GM23338 (cell line): ENCODE data around the gene ANKRD13B. TPM values are rescaled to one million over a fixed set of nuclear protein-coding genes. Genes with fewer than 3 reads are reported as not detected.

ENCODE experiments used
- ATAC-seq: fragments of 200-7000 bp; cut with Tn5 transposase; 3 replicates; pipeline ENCODE4 v1.9.1; 2020
- DNase-seq: peaks from one replicate; pipeline ENCODE4 v3.0.0-alpha.2; 2015; ENCODE audit warnings: low spot score
- H2AFZ ChIP-seq: fragments of 200-600 bp; sonication (generic); 2 replicates; pipeline ENCODE4 v1.8.0; 2016; ENCODE audit warnings: antibody characterized with exemption, mild to moderate bottlenecking, moderate library complexity
- H3F3A ChIP-seq: fragments of 200-600 bp; sonication (generic); replicated peaks from 2 replicates; pipeline ENCODE4 v1.8.0; 2017; ENCODE audit warnings: antibody characterized with exemption, mixed run types, low read depth
- H3K27ac ChIP-seq: fragments of 200-600 bp; sonication (generic); 2 replicates; pipeline ENCODE4 v1.6.1; 2016; ENCODE audit warnings: low read depth
- H3K27me3 ChIP-seq: fragments of 200-600 bp; sonication (generic); 2 replicates; pipeline ENCODE4 v1.8.0; 2016; ENCODE audit warnings: mild to moderate bottlenecking, mixed run types, moderate library complexity; ENCODE audit not compliant: insufficient read depth
- H3K36me3 ChIP-seq: fragments of 200-600 bp; sonication (generic); 2 replicates; pipeline ENCODE4 v1.8.0; 2016; ENCODE audit warnings: mild to moderate bottlenecking; ENCODE audit not compliant: insufficient read depth
- H3K4me1 ChIP-seq: fragments of 200-600 bp; sonication (generic); 2 replicates; pipeline ENCODE4 v1.8.0; 2016; ENCODE audit warnings: mild to moderate bottlenecking, moderate library complexity; ENCODE audit not compliant: insufficient read depth
- H3K4me2 ChIP-seq: fragments of 200-600 bp; sonication (generic); 2 replicates; pipeline ENCODE4 v1.7.1; 2017; ENCODE audit warnings: mixed run types
- H3K4me3 ChIP-seq: fragments of 200-600 bp; sonication (generic); 2 replicates; pipeline ENCODE4 v1.6.1; 2016; ENCODE audit warnings: mixed run types
- H3K79me2 ChIP-seq: fragments of 200-600 bp; sonication (generic); replicated peaks from 2 replicates; pipeline ENCODE4 v1.8.0; 2017; ENCODE audit warnings: mild to moderate bottlenecking; ENCODE audit not compliant: insufficient read depth
- H3K9me2 ChIP-seq: fragments of 200-600 bp; sonication (generic); 2 replicates; pipeline ENCODE4 v1.8.0; 2017; ENCODE audit not compliant: insufficient read depth
- H4K20me1 ChIP-seq: fragments of 200-600 bp; sonication (generic); replicated peaks from 2 replicates; pipeline ENCODE4 v1.8.0; 2017; ENCODE audit warnings: mild to moderate bottlenecking; ENCODE audit not compliant: insufficient read depth
- H3K27ac Mint-ChIP-seq: 2 replicates; pipeline ENCODE4 v1.8.0; 2020; ENCODE audit warnings: inconsistent platforms, mild to moderate bottlenecking, moderate library complexity, mixed read lengths
- H3K27me3 Mint-ChIP-seq: 3 replicates; pipeline ENCODE4 v1.8.0; 2022; ENCODE audit warnings: low read depth, mild to moderate bottlenecking, moderate library complexity, mixed read lengths, inconsistent platforms; ENCODE audit not compliant: insufficient read depth, poor library complexity
- H3K36me3 Mint-ChIP-seq: 3 replicates; pipeline ENCODE4 v1.8.0; 2021; ENCODE audit warnings: low read depth, mild to moderate bottlenecking, inconsistent platforms, moderate library complexity, mixed read lengths
- H3K4me1 Mint-ChIP-seq: 3 replicates; pipeline ENCODE4 v1.8.0; 2020; ENCODE audit warnings: mild to moderate bottlenecking, inconsistent platforms, mixed read lengths
- H3K4me3 Mint-ChIP-seq: 3 replicates; pipeline ENCODE4 v1.8.0; 2021; ENCODE audit warnings: moderate library complexity, mild to moderate bottlenecking, inconsistent platforms, mixed read lengths
- H3K9me3 Mint-ChIP-seq: 3 replicates; pipeline ENCODE4 v1.8.0; 2020; ENCODE audit warnings: moderate library complexity, mild to moderate bottlenecking, inconsistent platforms, mixed read lengths
- CREB1 ChIP-seq: fragments of 250-450 bp; sonication (Bioruptor Pico); IDR thresholded peaks from 2 replicates; pipeline ENCODE4 v1.5.0; 2020; ENCODE audit warnings: low read depth, mild to moderate bottlenecking, moderate library complexity
- CTCF ChIP-seq, 2 experiments: fragments of 200-600 bp in 1 of 2; sonication (generic) in 1 of 2; conservative IDR thresholded peaks; 2 replicates each; pipeline versions ENCODE4 v1.5.1 to v1.6.1; 2016 to 2017; ENCODE audit warnings: antibody characterized with exemption in 2 of 2, low read depth in 2 of 2, mild to moderate bottlenecking in 2 of 2, moderate library complexity in 1 of 2
- ETS1 ChIP-seq: IDR thresholded peaks from 2 replicates; pipeline ENCODE4 v1.6.1; 2016; ENCODE audit warnings: antibody characterized with exemption
- EZH2 ChIP-seq: fragments of 200-600 bp; sonication (generic); IDR thresholded peaks from one replicate; pipeline ENCODE4 v1.8.0; 2017; ENCODE audit warnings: antibody characterized with exemption, mild to moderate bottlenecking, low read depth; ENCODE audit not compliant: unreplicated experiment
- EZH2phosphoT487 ChIP-seq: fragments of 200-600 bp; sonication (generic); IDR thresholded peaks from one replicate; pipeline ENCODE4 v1.8.1; 2018; ENCODE audit warnings: antibody characterized with exemption; ENCODE audit not compliant: unreplicated experiment
- JUNB ChIP-seq: IDR thresholded peaks from one replicate; pipeline ENCODE4 v1.6.1; 2016; ENCODE audit warnings: antibody characterized with exemption; ENCODE audit not compliant: unreplicated experiment
- NANOG ChIP-seq: IDR thresholded peaks from 2 replicates; pipeline ENCODE4 v1.6.1; 2016; ENCODE audit warnings: antibody characterized with exemption, borderline replicate concordance
- POLR2AphosphoS5 ChIP-seq: IDR thresholded peaks from 2 replicates; pipeline ENCODE4 v1.6.1; 2016; ENCODE audit warnings: antibody characterized with exemption, low read depth
- polyA plus RNA-seq: library from polyadenylated mRNA; unstranded; fragments of >200 nt; fragmentation: Nextera tagmentation; extraction: Ambion mirVana; gene quantifications from 2 replicates; pipeline ENCODE4 v1.2.1, GENCODE V29; 2016
- total RNA-seq: library from RNA; depleted of rRNA; stranded (reverse); fragments of >200 nt; shearing (Covaris generic); gene quantifications from 2 replicates; pipeline ENCODE4 v1.2.3, GENCODE V29; 2014
- TF ChIP-seq, protein P1 (sequence below): IDR thresholded peaks from one replicate; pipeline ENCODE4 v1.6.1; 2018; ENCODE audit warnings: antibody characterized with exemption; ENCODE audit not compliant: unreplicated experiment

The ANKRD13B gene
- total and polyA plus RNA-seq, 2 experiments from 2014 or later, result 8.2 to 57.4 TPM

DNA sequence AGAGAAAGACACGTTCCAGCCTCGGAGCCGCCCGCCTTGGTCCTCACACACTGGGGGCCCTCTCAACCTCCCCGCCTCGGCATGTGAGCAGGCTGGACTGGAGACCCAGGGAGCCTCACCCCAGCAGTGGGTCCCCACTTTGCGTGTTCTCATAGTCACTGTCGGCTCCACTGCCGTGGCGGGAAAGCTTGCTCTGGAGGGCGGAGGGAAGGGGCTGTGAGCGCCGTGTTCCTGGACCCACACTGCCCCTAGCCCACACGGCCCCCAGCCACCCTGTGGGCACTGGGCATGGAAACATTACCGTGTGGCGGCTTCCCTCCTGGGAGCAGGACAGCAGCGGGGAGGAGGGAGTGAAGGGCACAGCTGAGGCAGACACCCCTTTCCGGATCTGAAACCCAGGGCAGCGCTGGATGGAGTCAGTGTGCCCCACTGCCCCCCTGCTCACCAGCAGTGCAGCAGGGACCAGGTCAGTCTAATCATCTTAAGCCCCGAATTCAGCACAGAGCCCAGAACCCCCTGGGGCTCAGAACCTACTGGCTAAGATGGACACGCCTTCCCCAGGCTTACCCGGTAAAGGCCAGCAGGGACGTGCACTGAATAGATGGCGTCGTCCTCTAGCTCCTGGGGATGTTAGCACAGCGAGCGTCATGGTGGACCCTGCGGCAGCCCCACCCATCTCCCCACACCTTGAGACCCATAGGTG lies 17.3 kb upstream of the ANKRD13B start:
- Histone ChIP-seq H4K20me1 (peaks cover 4% of the 10 kb centered on the region; the same call in 1 of the 2 replicates), H3F3A (0 out of 2 replicates have a peak, but pooled peaks cover 15% of the 10 kb centered on the region), H3K9me2 (no peaks in the 10 kb centered on the region), H2AFZ (no peak overlapping the region), H3K27me3 (0 out of 2 replicates have a peak, but pooled peaks cover 10% of the 10 kb centered on the region), H3K4me1 (no peaks in the 10 kb centered on the region), H3K4me2 (no peak overlapping the region), H3K79me2 (no peaks in the 10 kb centered on the region), H3K36me3 (no peaks in the 10 kb centered on the region; the same call in 1 of the 2 replicates), H3K27ac (no peak overlapping the region), H3K4me3 (no peak overlapping the region)
- Mint-ChIP-seq H3K27me3 (peaks cover 12% of the 10 kb centered on the region), H3K9me3 (no peaks in the 10 kb centered on the region), H3K27ac (no peak overlapping the region), H3K36me3 (peaks cover 22% of the 10 kb centered on the region), H3K4me1 (peaks cover 13% of the 10 kb centered on the region), H3K4me3 (no peak overlapping the region)
- no peak for DNase-seq
- no peak for ATAC-seq
- TF ChIP-seq JUNB, result no peak
- no peak for TF ChIP-seq NANOG
- TF ChIP-seq CREB1 (CRISPR knock-in tag), result no peak
- TF ChIP-seq, protein P1, sequence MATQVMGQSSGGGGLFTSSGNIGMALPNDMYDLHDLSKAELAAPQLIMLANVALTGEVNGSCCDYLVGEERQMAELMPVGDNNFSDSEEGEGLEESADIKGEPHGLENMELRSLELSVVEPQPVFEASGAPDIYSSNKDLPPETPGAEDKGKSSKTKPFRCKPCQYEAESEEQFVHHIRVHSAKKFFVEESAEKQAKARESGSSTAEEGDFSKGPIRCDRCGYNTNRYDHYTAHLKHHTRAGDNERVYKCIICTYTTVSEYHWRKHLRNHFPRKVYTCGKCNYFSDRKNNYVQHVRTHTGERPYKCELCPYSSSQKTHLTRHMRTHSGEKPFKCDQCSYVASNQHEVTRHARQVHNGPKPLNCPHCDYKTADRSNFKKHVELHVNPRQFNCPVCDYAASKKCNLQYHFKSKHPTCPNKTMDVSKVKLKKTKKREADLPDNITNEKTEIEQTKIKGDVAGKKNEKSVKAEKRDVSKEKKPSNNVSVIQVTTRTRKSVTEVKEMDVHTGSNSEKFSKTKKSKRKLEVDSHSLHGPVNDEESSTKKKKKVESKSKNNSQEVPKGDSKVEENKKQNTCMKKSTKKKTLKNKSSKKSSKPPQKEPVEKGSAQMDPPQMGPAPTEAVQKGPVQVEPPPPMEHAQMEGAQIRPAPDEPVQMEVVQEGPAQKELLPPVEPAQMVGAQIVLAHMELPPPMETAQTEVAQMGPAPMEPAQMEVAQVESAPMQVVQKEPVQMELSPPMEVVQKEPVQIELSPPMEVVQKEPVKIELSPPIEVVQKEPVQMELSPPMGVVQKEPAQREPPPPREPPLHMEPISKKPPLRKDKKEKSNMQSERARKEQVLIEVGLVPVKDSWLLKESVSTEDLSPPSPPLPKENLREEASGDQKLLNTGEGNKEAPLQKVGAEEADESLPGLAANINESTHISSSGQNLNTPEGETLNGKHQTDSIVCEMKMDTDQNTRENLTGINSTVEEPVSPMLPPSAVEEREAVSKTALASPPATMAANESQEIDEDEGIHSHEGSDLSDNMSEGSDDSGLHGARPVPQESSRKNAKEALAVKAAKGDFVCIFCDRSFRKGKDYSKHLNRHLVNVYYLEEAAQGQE, result no peak

DNA sequence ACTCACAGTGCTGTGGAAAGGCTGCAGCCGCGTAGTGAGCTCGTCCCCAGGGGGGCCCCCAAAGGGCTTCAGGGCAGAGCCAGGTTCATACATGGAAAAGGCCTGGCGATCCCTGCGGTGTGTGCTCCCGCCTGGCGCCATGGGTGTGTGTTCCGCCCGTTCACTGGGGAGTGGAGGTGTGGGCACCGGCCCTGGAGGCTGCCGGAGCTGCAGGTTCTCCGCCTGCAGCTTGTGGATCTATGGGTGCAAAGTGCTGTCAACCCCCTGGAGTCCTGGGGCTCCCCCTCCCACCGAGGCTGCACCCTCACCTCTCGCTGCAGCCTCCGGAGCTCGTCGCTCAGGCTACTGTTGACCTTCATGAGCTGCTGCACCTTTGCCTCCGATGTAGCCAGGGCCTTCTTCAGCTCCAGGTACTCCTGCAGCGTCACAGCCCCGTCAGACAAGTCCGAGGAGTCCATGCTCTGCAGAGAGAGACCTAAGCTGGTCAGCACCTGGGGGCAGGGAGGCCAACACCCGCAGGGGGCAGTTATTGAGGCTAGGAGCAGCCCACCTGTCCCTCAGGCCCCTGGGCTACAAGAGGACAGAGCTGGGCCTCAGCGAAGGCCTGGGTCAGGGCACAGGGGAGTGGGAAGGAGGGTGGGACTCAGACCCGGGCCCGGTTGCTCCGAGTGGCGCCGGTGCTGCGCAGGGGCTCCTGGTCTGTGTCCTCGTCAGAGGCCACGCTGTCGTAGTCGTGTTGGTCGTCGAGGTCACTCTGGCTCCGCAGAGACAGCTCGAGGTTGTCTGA lies 16.5 kb upstream of the ANKRD13B start:
- 0 out of 2 replicates have a peak, but pooled peaks cover 16% of the 10 kb centered on the region for H3F3A ChIP-seq
- H3K4me1 ChIP-seq, result peaks cover 4% of the 10 kb centered on the region; the same call in 1 of the 2 replicates
- Mint-ChIP-seq H3K4me3 (no peak overlapping the region), H3K27me3 (peaks cover 9% of the 10 kb centered on the region), H3K9me3 (no peaks in the 10 kb centered on the region), H3K4me1 (peaks cover 13% of the 10 kb centered on the region; the same call in 2 of the 3 replicates), H3K36me3 (peaks cover 19% of the 10 kb centered on the region), H3K27ac (no peak overlapping the region)
- H3K4me2 ChIP-seq, result no peak overlapping the region
- H2AFZ ChIP-seq, result no peak overlapping the region
- H3K36me3 ChIP-seq, result no peaks in the 10 kb centered on the region; the same call in 1 of the 2 replicates
- no peak overlapping the region for H3K27ac ChIP-seq
- ATAC-seq (no peak), DNase-seq (no peak)
- H3K79me2 ChIP-seq, result no peaks in the 10 kb centered on the region
- 0 out of 2 replicates have a peak, but pooled peaks cover 9% of the 10 kb centered on the region for H3K27me3 ChIP-seq
- H3K9me2 ChIP-seq, result no peaks in the 10 kb centered on the region
- peaks cover 4% of the 10 kb centered on the region; the same call in 1 of the 2 replicates for H4K20me1 ChIP-seq
- H3K4me3 ChIP-seq, result no peak overlapping the region
- TF ChIP-seq EZH2phosphoT487 (no peak), CTCF (conservative IDR thresholded peaks at IDR 0.05; ENCODE audit: low read depth in 2 of 2) (no peak), EZH2 (no peak), CREB1 (CRISPR knock-in tag) (no peak), POLR2AphosphoS5 (no peak), ETS1 (no peak)
- TF ChIP-seq, protein P1, result no peak
